WTC11 (cell line): ENCODE data around the gene SCG5.

Source experiments
- CBFB ChIP-seq: sonication (generic); formaldehyde crosslinking; IDR thresholded peaks from 2 replicates; pipeline ENCODE4 v1.8.1; 2022; ENCODE audit warnings: mild to moderate bottlenecking, low read depth, missing genetic modification reagents
- IRF2 ChIP-seq: sonication (generic); formaldehyde crosslinking; IDR thresholded peaks from 2 replicates; pipeline ENCODE4 v1.8.0; 2022; ENCODE audit warnings: low read depth, missing genetic modification reagents, borderline replicate concordance
- NFE2L1 ChIP-seq: sonication (generic); formaldehyde crosslinking; IDR thresholded peaks from 2 replicates; pipeline ENCODE4 v1.8.1; 2023; ENCODE audit warnings: missing genetic modification reagents
- NR3C1 ChIP-seq: sonication (generic); formaldehyde crosslinking; conservative IDR thresholded peaks from 2 replicates; pipeline ENCODE4 v1.8.1; 2023; ENCODE audit warnings: low read depth, mild to moderate bottlenecking, missing genetic modification reagents
- ZBTB21 ChIP-seq: sonication (generic); formaldehyde crosslinking; IDR thresholded peaks from 2 replicates; pipeline ENCODE4 v1.8.1; 2023; ENCODE audit warnings: mild to moderate bottlenecking, missing genetic modification reagents, borderline replicate concordance
- ZNF232 ChIP-seq: sonication (generic); formaldehyde crosslinking; IDR thresholded peaks from 2 replicates; pipeline ENCODE4 v1.8.0; 2022; ENCODE audit warnings: mild to moderate bottlenecking, missing genetic modification reagents
- TF ChIP-seq, protein P1 (sequence below): sonication (generic); formaldehyde crosslinking; IDR thresholded peaks from 2 replicates; pipeline ENCODE4 v1.8.0; 2022; ENCODE audit warnings: mild to moderate bottlenecking, missing genetic modification reagents
- TF ChIP-seq, protein P2 (sequence below): fragments of 200-600 bp; IDR thresholded peaks from 2 replicates; pipeline ENCODE4 v1.8.0; 2022; ENCODE audit warnings: antibody characterized with exemption
- TF ChIP-seq, protein P3 (sequence below): sonication (generic); formaldehyde crosslinking; IDR thresholded peaks from 2 replicates; pipeline ENCODE4 v1.8.1; 2023; ENCODE audit warnings: mild to moderate bottlenecking, missing genetic modification reagents, moderate library complexity
- TF ChIP-seq, protein P4 (sequence below): sonication (generic); formaldehyde crosslinking; IDR thresholded peaks from 2 replicates; pipeline ENCODE4 v1.8.0; 2023; ENCODE audit warnings: missing genetic modification reagents
- TF ChIP-seq, protein P5 (sequence below): sonication (generic); formaldehyde crosslinking; IDR thresholded peaks from 2 replicates; pipeline ENCODE4 v1.8.1; 2023; ENCODE audit warnings: mild to moderate bottlenecking, missing genetic modification reagents, moderate library complexity
- TF ChIP-seq, protein P6 (sequence below): sonication (generic); formaldehyde crosslinking; IDR thresholded peaks from 2 replicates; pipeline ENCODE4 v1.8.0; 2022; ENCODE audit warnings: mild to moderate bottlenecking, missing genetic modification reagents

DNA sequence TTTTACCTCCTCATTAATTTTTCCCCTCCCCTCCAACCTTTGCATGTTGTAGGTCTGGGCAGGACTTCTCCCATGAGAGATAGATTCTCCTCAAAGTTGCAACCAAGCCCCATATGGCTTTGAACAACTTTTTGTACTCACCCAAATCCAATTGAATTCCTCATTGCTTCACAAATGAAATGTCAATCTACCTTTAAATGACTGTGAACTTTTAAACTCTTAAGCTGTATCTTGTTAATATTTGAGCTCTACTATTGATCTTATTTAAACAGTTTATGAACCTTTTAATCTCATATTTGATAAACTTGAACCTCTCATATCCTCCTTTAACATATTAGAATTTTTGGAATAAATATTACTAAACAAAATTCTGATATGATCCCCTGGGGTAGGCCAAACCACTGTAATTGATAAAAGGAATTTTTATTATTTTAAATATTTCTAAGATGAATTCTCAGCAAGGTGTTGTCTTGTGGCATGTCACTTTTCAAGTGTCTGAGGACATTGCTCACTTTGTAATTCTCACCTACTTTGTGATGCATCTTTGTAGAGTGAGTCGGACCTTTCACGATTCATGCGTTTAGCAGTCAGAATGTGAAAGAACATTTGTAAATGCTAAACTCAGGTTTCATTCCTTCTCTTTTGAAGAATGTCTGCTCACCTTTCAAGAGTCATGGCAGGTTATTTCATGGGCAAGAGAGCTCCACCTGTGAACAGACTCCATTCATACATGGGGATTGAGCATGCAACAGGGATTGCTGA, 52.9 kb downstream of the SCG5 start:
- TF ChIP-seq, protein P1, sequence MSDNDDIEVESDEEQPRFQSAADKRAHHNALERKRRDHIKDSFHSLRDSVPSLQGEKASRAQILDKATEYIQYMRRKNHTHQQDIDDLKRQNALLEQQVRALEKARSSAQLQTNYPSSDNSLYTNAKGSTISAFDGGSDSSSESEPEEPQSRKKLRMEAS: no peak
- no peak for TF ChIP-seq NR3C1 (CRISPR knock-in tag)
- no peak for TF ChIP-seq ZBTB21 (CRISPR knock-in tag)
- TF ChIP-seq, protein P2, sequence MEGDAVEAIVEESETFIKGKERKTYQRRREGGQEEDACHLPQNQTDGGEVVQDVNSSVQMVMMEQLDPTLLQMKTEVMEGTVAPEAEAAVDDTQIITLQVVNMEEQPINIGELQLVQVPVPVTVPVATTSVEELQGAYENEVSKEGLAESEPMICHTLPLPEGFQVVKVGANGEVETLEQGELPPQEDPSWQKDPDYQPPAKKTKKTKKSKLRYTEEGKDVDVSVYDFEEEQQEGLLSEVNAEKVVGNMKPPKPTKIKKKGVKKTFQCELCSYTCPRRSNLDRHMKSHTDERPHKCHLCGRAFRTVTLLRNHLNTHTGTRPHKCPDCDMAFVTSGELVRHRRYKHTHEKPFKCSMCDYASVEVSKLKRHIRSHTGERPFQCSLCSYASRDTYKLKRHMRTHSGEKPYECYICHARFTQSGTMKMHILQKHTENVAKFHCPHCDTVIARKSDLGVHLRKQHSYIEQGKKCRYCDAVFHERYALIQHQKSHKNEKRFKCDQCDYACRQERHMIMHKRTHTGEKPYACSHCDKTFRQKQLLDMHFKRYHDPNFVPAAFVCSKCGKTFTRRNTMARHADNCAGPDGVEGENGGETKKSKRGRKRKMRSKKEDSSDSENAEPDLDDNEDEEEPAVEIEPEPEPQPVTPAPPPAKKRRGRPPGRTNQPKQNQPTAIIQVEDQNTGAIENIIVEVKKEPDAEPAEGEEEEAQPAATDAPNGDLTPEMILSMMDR: no peak
- TF ChIP-seq IRF2 (CRISPR knock-in tag): no peak
- TF ChIP-seq, protein P3, sequence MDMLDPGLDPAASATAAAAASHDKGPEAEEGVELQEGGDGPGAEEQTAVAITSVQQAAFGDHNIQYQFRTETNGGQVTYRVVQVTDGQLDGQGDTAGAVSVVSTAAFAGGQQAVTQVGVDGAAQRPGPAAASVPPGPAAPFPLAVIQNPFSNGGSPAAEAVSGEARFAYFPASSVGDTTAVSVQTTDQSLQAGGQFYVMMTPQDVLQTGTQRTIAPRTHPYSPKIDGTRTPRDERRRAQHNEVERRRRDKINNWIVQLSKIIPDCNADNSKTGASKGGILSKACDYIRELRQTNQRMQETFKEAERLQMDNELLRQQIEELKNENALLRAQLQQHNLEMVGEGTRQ (CRISPR knock-in tag): no peak
- TF ChIP-seq, protein P4, sequence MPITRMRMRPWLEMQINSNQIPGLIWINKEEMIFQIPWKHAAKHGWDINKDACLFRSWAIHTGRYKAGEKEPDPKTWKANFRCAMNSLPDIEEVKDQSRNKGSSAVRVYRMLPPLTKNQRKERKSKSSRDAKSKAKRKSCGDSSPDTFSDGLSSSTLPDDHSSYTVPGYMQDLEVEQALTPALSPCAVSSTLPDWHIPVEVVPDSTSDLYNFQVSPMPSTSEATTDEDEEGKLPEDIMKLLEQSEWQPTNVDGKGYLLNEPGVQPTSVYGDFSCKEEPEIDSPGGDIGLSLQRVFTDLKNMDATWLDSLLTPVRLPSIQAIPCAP: no peak
- TF ChIP-seq NFE2L1 (CRISPR knock-in tag): no peak
- TF ChIP-seq ZNF232: no peak
- TF ChIP-seq, protein P5, sequence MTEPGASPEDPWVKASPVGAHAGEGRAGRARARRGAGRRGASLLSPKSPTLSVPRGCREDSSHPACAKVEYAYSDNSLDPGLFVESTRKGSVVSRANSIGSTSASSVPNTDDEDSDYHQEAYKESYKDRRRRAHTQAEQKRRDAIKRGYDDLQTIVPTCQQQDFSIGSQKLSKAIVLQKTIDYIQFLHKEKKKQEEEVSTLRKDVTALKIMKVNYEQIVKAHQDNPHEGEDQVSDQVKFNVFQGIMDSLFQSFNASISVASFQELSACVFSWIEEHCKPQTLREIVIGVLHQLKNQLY (CRISPR knock-in tag): no peak
- TF ChIP-seq, protein P6, sequence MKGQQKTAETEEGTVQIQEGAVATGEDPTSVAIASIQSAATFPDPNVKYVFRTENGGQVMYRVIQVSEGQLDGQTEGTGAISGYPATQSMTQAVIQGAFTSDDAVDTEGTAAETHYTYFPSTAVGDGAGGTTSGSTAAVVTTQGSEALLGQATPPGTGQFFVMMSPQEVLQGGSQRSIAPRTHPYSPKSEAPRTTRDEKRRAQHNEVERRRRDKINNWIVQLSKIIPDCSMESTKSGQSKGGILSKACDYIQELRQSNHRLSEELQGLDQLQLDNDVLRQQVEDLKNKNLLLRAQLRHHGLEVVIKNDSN (CRISPR knock-in tag): no peak
- no peak for TF ChIP-seq CBFB
